SW480 (cell line): Measurements from ENCODE around the gene BICDL2.

Source experiments
- DNase-seq: peaks from one replicate; pipeline ENCODE4 v3.0.0-alpha.2; 2016; ENCODE audit warnings: low spot score

The BICDL2 gene

GRCh38 chr16:2983706-2984136 is 53.0 kb downstream of the BICDL2 start:
- peak; percentile 72 for DNase-seq

GRCh38 chr16:2982402-2982801 is 54.3 kb downstream of the BICDL2 start:
- no peak for DNase-seq

GRCh38 chr16:2981899-2982250 is 54.9 kb downstream of the BICDL2 start:
- DNase-seq: no peak

- DNase-seq: no peak
Measured at GRCh38 chr16:2981177-2981898, 55.4 kb downstream of the BICDL2 start.

- peak; percentile 81 for DNase-seq
Measured at GRCh38 chr16:2980227-2981176, 56.2 kb downstream of the BICDL2 start, which contains the start of gene PKMYT1. TSS of gene PKMYT1 (minus strand) at chr16:2980446. CDS start at chr16:2979657, 789 bp downstream.

- DNase-seq: no peak
Measured at GRCh38 chr16:2979669-2980226, 57.0 kb downstream of the BICDL2 start.
